ENCODE data around the gene TRPV4.
"Not testable (repeated sequence)": the region's sequence is repeated elsewhere in the genome, so short reads cannot be mapped to it uniquely, and the experiment has no call there.

TRPV4 gene

DNA sequence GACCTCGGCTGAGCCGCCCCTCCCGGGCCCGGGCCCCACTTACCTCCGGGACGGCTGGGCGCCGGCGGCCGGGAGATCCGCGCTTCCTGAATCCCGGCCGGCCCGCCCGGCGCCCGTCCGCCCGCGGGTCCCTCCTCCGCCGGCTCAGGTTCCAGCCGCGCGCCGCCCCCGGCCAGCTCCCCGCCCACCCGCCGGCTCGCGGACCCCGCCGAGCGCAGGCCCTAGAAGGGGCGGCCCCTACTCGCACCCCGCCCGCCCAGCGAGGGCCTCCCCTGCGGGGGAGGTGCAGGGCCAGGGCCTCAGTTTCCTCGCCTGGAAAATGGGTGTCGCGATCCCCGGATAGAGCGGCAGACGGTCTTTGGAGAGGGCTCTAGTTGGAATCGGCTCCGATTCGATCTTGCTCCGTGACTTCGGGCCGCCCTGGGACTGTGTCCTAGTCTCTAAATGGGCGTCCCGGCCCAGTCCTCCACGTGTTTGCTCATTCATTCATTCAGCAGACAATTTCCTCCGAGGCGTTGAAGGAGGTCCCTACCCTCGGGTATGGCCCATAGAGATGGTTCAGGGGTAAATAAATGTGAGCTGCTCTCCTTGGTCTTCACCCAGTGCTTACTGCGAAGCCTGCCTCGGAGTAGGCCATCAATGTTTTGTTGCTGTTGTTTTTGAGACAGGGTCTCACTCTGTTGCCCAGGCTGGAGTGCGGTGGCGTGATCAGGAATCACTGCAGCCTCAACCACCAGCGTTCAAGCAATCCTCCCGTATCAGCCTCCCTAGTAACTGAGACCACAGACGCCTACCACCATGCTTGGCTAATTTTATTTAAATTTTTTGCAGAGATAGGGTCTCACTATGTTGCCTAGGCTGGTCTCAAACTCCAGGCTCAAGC is at the start of gene TRPV4:
TSS of gene TRPV4 (minus strand) at position 92 of the 883 bp plus-strand sequence. CDS start 18,602 bp downstream, outside the sequence.
- no peak for DNase-seq (ENCODE audit: low spot score)

GRCh38 chr12:109881752-109882151 is 48.6 kb upstream of the TRPV4 start:
- DNase-seq (ENCODE audit: low spot score), result no peak

- DNase-seq (ENCODE audit: low spot score), result no peak
These were observed 47.7 kb upstream of the TRPV4 start for GRCh38 chr12:109880938-109881337.

DNA sequence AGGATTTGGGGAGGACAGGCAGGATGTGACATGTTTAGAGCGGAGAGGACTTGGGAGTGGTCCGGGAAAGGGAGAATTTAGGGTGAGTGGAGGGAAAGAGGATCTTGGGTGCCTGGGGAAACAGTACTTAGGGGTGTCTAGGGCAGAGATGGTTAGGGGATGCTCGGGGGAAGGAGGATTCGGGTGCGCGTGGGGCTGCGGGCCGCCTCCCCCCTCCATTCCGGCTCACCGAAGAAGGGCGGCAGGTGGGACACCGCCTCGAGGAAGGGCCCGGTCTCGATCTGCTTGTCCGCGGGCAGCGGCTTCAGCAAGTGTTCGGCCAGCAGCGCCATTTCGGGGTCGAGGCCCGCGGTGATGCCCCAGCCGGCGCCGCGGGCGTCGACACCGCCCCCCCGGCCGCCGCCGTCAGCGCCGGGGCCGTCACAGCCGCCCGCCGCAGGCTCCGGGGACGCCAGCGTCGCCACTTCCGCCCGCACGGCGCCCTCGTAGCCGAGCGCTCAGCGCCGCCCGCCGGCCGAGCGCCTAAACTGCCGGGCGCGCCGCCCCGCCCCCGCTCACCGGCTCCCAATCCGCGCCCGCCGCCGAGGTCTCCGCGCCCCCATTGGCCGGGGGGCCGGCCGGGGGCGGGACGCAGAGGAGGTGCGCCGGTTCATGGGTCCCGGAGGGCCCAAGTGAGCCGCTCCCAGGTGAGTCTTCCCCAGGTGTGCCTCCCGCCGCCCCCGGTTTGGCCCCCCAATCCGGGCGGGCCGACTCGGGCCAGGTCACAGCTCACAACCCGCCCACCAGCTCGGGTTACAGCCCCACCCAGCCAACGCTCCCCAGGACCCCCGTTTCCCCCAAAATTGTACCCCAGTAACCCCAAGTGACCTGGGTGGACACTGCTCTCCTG is 47.1 kb upstream of the TRPV4 start, which contains the start of gene GLTP:
TSS of gene GLTP (minus strand) at position 499 of the 889 bp plus-strand sequence. CDS start at position 332, 167 bp downstream.
- DNase-seq (ENCODE audit: low spot score), result peak; percentile 87

GRCh38 chr12:109879351-109880042 is 46.3 kb upstream of the TRPV4 start:
- DNase-seq (ENCODE audit: low spot score), result no peak

DNA sequence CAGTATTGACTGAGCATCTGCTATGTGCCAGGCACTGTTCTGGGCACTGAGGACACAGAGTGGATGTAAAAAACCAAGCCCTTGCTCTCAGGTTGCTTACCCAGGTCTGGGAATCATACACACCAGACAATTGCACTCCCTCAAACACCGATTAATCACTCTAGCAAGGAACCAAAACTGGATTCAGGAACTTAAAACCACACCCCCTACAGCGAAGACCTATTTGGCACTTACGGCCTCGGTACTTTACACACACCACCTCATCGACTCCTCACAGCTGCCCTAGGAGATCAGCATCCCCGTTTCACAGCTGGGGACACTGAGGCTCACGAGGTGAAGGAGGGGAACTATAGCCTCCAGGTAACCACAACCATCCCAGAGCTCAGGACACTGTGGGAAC is 45.6 kb upstream of the TRPV4 start:
- no peak for DNase-seq (ENCODE audit: low spot score)

GRCh38 chr12:109878247-109878625 is 45.0 kb upstream of the TRPV4 start:
- DNase-seq (ENCODE audit: low spot score), result no peak

DNA sequence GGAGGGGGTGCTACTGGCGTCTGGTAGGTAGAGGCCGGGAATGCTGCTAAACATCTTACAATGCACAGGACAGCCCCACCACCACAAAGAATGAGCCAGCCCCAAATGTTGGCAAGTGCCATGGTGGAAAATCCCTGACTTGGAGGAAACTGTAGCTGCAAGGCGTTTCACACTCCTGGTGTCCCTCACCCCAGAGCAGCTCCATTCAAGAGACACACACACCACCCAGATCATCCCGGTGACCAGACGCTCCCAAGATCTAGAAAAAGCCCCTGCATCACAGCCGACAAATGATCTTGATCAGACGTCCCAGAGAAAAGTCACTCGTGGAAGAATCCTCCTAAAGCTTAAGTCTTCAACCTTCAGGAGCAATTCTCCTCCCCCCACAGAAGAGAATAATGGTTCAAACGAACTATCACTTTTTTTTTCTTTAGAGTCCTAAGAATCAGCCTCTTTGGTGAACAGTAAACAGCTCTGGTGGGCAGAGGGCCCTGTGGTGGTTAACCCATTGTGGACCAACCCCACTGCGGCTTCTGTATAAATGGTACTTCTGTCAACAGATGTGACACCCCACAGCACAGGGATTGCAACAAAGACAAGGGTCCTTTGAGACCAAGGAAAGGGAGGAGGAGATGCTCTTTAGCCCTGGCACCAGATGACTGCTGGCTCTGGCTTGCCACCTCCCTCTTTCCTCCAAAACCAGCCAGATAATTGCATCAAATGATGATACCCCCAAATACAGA is 44.5 kb upstream of the TRPV4 start:
- DNase-seq (ENCODE audit: low spot score), result no peak

- DNase-seq (ENCODE audit: low spot score), result no peak
These were observed 43.2 kb upstream of the TRPV4 start for GRCh38 chr12:109876406-109876805.

- no peak for DNase-seq (ENCODE audit: low spot score)
These were observed 42.5 kb upstream of the TRPV4 start for GRCh38 chr12:109875572-109876131.

DNA sequence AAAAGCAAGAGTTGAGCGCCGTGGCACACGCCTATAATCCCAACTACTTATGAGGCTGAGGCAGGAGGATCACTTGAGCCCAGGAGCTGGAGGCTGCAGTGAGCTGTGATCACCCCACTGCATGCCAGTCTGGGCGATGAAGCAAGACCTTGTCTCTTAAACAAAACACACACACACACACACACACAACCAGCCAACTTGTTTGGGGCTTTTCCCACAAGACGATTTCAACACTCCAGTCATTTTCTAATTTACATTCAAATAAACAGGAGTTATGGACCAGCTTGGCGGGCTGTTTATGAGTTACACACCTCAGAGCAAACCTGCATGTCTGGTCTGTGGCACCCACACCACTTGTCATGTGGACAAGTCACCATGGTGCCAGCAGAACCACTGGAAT is 40.5 kb upstream of the TRPV4 start:
- DNase-seq (ENCODE audit: low spot score), result no peak

- no peak for DNase-seq (ENCODE audit: low spot score)
These were observed 38.6 kb upstream of the TRPV4 start for GRCh38 chr12:109871668-109872314.

DNA sequence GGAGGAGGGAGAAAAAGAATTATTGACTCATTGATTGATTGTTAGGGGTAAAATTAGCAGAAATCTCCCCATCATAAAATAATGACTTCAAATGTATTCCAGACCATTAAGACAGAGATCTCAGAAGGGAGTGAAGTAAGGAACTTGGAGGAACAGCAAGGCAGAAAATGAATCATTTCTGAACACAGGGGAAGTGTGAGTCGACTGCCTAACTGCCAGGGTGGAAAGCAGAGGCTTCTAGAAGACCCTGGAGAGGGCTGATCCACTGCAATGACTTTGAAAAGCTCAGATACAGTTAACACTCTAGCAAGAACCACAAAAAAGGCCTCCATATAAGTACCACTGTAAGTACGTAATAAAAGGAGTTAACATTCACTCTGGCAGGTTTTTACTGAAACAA is 37.5 kb upstream of the TRPV4 start:
- DNase-seq (ENCODE audit: low spot score), result no peak

- DNase-seq (ENCODE audit: low spot score), result no peak
These were observed 35.2 kb upstream of the TRPV4 start for GRCh38 chr12:109868182-109869051.

DNA sequence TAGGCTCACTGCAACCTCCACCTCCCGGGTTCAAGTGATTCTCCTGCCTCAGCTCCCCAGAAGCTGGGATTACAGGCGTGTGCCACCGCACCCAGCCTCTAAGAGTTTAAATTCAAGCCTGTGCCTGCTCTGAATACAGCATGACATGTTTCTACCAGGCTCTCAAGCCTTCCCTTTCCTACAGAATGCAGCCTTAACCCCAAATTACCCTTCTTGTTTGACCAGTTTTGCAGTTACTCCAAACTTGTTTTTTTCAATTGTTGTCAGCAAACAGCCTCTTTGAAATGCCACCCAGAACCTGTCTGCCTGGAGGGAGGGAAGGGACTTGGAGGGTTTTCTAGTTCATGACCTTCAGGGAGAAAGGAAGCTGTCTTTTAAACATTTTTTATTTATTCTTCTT is 31.7 kb upstream of the TRPV4 start:
- no peak for DNase-seq (ENCODE audit: low spot score)

GRCh38 chr12:109863847-109864712 is 30.9 kb upstream of the TRPV4 start:
- DNase-seq (ENCODE audit: low spot score), result no peak

DNA sequence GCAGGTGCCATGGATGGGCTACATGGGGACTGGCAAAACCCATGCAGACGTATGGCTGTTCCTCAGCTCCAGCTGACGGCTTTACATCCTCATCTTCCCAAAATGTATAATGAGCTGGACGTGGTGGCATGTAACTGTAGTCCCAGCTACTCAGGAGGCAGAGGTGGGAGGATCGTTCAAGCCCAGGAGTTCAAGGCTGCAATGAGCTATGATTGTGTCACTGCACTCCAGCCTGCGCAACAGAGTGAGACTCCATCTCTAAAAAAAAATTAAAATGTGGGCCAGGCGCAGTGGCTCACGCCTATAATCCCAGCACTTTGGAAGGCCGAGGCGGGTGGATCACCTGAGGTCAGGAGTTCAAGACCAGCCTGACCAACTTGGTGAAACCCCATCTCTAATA is 29.3 kb upstream of the TRPV4 start:
- DNase-seq (ENCODE audit: low spot score), result not testable (repeated sequence)

- DNase-seq (ENCODE audit: low spot score), result no peak
These were observed 28.6 kb upstream of the TRPV4 start for GRCh38 chr12:109861689-109862314.
